Activated naive CD4-positive, alpha-beta T cell treated with anti-CD3 and anti-CD28 coated beads, Interleukin-2, amount 50 U/mL, for 16 hours (primary cell): Measurements from ENCODE around the gene RSPH4A.
A peak's percentile ranks its signal among the peaks of the same experiment; 100 is the strongest.
"Not testable (repeated sequence)": the region's sequence is repeated elsewhere in the genome, so short reads cannot be mapped to it uniquely, and the experiment has no call there.

Experiments
- DNase-seq: peaks from one replicate; pipeline ENCODE4 v3.0.0-alpha.2; 2020

The RSPH4A gene

GRCh38 chr6:116615937-116616736 is at the start of gene RSPH4A:
TSS of gene RSPH4A (plus strand) at chr6:116616479. CDS start at chr6:116616624, 145 bp downstream.
- peak; percentile 62 for DNase-seq

GRCh38 chr6:116568111-116568510 is 48.2 kb upstream of the RSPH4A start:
- DNase-seq = no peak

GRCh38 chr6:116568821-116569755 is 47.2 kb upstream of the RSPH4A start:
- no peak for DNase-seq

GRCh38 chr6:116570856-116571682 is 45.2 kb upstream of the RSPH4A start, which contains the start of gene RWDD1:
TSS of gene RWDD1 (plus strand) at chr6:116571504. CDS start at chr6:116571583, 79 bp downstream.
- peak; percentile 99 for DNase-seq

DNA sequence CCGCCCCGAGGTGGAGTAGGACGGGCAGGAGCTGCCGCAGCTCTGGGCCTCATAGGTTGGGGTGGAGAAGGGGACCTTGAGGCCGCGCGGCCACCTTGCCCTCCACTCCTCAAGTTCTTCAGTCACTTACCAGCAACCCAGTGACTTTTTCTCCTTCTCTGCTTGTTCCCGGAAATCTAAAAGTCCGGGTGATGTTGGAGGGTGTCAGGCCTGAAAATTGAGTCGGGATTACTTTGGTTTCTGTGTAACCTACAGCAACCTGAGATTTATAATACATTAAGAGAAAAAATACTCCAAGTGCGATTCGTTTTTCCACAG is 44.6 kb upstream of the RSPH4A start:
- no peak for DNase-seq

DNA sequence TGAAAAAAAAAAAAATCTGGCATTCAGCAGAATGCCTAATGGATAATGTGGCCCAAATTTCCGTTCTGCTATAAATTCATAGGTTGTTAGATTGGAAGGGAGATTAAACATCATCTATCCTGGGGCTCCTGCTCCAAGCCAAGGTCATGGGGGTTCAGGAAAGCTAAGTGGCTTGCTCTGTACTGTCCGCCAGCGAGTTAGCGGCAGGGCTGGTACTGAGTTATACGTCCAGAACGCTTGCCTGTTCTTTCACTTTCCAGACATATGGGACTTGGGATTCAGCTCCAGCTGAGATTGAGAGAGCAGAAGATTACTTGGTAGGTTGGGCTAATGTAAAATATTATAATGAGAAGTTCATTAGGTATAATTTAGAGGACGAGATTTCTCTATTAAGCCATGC is 44.1 kb upstream of the RSPH4A start:
- DNase-seq = no peak

- no peak for DNase-seq
Observed at GRCh38 chr6:116575227-116575626, 41.1 kb upstream of the RSPH4A start.

DNA sequence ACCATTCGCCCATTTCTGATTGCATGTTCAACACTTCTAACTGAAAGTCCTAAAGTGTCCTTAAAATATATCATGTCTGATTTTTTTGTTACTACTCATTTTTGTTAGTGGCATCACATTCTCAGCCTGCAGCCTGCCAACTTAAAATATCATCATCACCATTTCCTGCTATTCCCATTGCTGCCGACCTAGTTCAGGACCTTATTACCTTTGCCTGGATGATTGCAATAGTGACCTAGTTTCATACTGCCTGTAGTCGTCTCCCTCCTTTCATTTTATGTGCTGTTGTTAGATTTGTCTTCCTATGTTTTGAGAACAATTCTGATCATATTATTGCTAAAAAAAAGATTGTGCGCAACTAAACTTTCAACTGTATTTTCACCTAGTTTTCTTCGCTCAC is 38.8 kb upstream of the RSPH4A start:
- no peak for DNase-seq

GRCh38 chr6:116578335-116578734 is 37.9 kb upstream of the RSPH4A start:
- DNase-seq = no peak

GRCh38 chr6:116579143-116579542 is 37.1 kb upstream of the RSPH4A start:
- no peak for DNase-seq

DNA sequence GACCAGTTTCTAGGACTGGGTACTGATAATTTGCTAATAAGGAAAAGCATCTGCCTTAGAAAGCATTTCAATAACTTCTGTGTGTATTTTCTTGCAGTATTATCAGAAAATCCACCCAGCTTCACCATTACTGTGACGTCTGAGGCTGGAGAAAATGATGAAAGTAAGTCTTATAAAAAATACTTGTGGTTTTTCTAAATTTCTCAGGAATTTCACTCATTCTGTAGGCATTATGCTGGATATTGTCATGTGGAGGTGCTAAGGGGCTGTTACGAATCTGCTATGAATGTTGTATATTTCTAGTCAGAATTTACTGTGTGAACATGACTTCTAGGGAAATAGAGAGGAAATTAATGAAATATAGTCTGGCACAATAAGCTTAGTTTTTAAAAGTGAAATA is 36.1 kb upstream of the RSPH4A start:
- no peak for DNase-seq

GRCh38 chr6:116586276-116586675 is 30.0 kb upstream of the RSPH4A start:
- DNase-seq = no peak

- no peak for DNase-seq
Observed at GRCh38 chr6:116586738-116587137, 29.5 kb upstream of the RSPH4A start.

DNA sequence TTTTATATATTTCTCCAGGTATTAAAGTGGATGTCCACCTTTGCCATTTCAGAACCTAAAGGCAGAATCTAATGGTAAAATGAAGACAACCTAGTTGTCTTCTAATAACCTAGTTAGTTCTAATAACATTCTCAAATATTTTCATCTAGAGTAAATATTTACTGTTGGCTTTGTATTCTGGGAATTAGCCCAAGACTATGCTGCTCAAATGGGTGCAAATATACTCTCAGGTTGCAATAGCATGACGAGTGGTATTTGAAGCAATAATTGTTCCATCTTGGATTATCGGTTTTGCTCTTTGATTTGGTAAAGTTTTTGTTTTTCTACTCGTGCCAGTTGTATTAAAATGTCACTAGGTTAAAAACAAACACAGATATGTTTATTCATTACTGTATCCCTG is 21.0 kb upstream of the RSPH4A start:
- no peak for DNase-seq

GRCh38 chr6:116596815-116597214 is 19.5 kb upstream of the RSPH4A start:
- no peak for DNase-seq

GRCh38 chr6:116603916-116604315 is 12.4 kb upstream of the RSPH4A start:
- DNase-seq = not testable (repeated sequence)

DNA sequence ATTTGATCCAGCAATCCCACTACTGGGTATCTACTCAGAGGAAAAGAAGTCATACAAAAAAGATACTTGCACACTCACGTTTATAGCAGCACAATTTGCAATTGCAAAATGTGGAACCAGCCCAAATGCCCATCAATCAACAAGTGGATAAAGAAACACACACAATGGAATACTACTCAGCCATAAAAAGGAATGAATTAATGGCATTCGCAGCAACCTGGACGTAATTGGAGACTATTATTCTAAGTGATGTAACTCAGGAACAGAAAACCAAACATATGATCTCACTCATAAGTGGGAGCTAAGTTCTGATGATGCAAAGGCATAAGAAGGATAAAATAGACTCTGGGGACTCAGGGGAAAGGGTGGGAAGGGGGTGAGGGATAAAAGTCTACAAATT is 11.4 kb upstream of the RSPH4A start:
- DNase-seq = not testable (repeated sequence)

- no peak for DNase-seq
Observed at GRCh38 chr6:116605935-116606334, 10.3 kb upstream of the RSPH4A start.

- DNase-seq = no peak
Observed at GRCh38 chr6:116611056-116611455, 5.2 kb upstream of the RSPH4A start.

DNA sequence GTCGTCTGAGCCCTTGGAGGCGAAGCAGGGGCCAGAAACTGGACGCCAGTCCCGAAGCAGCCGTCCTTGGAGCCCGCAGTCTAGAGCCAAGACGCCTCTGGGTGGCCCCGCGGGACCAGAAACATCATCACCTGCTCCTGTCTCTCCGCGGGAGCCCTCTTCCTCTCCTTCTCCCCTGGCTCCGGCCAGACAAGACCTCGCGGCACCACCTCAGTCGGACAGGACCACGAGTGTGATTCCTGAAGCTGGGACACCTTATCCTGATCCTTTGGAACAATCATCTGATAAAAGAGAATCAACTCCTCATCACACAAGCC is 416 bp downstream of the RSPH4A start:
- no peak for DNase-seq

DNA sequence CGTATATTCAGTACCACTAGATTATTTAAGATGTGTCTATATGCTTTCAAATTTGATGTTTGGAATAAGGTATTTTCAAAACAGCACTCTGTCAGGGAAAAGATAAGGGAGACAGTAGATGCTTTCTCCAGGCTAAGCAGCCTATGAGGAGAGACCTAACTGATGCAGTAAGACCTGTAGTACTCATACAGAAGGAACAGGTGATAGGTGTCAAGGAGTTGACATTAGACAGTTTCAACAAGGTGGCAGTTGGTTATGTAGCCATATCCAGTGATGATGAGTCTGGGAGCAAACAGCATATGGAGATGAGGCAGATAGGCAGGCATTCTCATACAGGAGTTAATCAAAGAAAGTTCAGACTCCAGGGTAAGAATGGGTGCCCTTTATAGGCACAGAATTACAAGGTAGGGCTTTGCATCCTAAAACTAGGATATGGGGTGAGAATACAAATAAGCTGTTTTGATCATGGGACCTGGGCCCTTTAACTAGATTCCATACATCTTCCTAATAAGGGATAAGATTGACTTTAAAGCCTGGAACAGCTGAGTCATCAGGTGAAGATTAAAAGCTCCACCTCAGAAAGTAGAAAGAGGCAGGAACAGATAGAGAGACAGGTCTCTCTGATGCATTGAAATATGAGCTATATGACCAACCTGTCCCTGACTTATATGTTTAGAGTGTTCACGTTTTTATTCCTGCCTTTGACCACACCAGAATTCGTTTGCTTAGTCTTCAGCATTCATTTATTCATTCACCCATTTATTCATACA is 7.9 kb downstream of the RSPH4A start:
- DNase-seq = no peak

GRCh38 chr6:116625872-116626271 is 9.6 kb downstream of the RSPH4A start:
- no peak for DNase-seq
